ENCODE measurements around the gene ADCK1.
A peak's percentile ranks its signal among the peaks of the same experiment; 100 is the strongest.

GRCh38 chr14:77923131-77923936 is 123.4 kb downstream of the ADCK1 start:
- no peak for TF ChIP-seq GATA3 (IDR thresholded peaks at IDR 0.05; ENCODE audit: low read depth, low read length)
- peak; percentile 90 for TF ChIP-seq GATA2 (IDR thresholded peaks at IDR 0.05; ENCODE audit: low read depth, low read length)
